GM12873 (cell line): ENCODE results near the gene NR1D1.

Source experiments
- CTCF ChIP-seq: IDR thresholded peaks from 2 replicates; pipeline ENCODE4 v1.5.1; 2012; ENCODE audit warnings: low read depth, mild to moderate bottlenecking, moderate library complexity, low read length, control low read depth; ENCODE audit not compliant: insufficient read depth; ENCODE audit errors: missing control alignments

Gene NR1D1

GRCh38 chr17:40056379-40057015, 43.9 kb downstream of the NR1D1 start:
- no peak for TF ChIP-seq CTCF
